ACHN (cell line): ENCODE results near the gene DDX47.

Experiments
- DNase-seq: peaks from one replicate; pipeline ENCODE4 v3.0.0-alpha.2; 2015
- in situ Hi-C: cut with HindIII; loops from 2 replicates; pipeline ENCODE4 v1.10.0; 2017; ENCODE audit warnings: low sequenced_read_pairs, low pct_ligation_motif_present, low pct_unique_long_range_greater_than_20kb

The DDX47 gene

DNA sequence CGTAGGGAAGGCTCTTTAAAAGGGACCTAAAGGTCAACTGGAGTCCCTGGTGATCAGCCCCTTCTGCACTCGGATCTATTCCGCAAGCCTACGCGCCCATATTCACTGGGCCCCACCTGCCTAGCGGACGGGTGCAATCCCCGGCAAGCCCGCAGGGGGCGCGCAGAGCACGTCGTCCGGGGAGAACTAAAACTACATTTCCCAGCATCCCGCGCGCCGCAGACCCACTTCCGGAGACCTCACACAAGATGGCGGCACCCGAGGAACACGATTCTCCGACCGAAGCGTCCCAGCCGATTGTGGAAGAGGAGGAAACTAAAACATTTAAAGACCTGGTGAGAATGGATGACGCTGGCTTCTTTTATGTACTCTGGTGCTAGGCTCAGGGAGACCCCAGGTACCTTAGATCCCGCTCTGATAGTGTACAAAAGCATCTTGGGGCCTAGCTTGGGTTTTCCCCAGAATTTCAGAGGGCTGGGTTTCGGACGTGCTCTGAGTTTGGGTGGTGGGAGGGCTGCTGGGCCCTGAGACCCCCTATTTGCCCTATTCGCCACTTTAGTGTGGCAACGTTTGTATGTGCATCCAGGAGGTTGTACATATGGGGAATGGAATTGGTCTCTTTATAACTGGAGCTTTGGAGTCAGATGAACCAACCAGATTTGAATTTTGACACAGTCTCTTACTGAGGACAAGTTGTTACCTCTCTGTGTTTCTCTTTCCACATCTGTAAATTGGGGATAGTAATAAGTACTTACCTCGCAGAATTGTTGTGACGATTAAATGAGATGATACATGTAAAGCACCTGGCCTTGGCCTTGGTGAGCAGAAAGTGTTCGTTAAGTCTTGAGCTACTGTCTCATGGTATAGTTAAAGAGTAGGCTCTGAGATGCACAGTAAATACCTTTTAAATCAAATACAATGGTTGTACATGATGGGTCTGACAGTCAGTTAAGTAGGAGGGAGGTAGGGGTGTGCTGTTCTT lies at the start of gene DDX47:
DDX47 (plus strand) TSS at position 227 of the 982 bp plus-strand sequence; CDS start at position 249, 22 bp downstream.
- DNase-seq: peak; percentile 97
- in situ Hi-C loops: no loop called here

GRCh38 chr12:12764824-12765223 lies 48.3 kb upstream of the DDX47 start:
- in situ Hi-C loops: no loop called here

GRCh38 chr12:12770262-12770661 lies 42.9 kb upstream of the DDX47 start:
- in situ Hi-C loops: no loop called here
- no peak for DNase-seq

More at GRCh38 chr12:12764824-12765223, 48.3 kb upstream of the DDX47 start:
- no peak for DNase-seq

- no peak for DNase-seq
- in situ Hi-C loops: no loop called here
These were observed 38.4 kb upstream of the DDX47 start for GRCh38 chr12:12774791-12775190.

DNA sequence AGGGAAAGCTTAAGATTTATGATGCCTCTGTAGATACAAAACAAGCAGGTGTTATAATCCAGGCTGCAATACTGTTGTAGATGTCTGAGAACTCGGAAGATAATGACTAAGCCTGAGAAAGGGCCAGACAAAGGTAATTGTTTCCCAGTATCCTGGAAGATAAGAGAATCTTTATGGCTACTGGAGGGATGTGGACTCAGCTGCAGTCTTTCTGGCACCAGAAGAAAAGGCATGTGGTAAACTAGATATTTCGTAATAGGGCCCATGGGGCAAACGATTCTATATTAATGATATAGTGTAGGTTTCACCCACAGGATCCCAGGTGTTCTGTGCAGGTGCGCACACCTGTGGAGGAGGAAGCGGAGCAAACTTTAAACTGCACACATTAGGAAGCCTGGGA lies 36.9 kb upstream of the DDX47 start:
- no peak for DNase-seq
- in situ Hi-C loops: no loop called here

DNA sequence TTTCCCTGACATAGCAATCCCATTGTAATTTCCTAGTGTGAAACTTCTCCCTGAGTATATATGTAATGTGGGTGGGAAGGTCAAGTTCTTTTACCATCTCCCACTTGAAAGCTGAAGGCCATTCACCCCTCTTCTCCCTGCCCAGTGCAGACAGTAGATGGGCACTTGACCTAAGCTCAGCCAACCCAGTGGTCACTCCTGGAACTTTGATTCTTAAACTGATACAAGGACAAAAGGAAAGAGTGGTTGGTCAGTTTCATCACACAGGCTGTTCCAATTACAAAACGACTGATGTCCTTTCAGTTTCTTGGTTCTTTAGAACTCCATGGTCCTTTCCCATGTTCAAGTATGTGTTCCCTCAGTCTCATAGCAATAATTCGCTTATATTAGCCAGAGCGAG lies 36.1 kb upstream of the DDX47 start:
- DNase-seq: no peak
- in situ Hi-C loops: no loop called here

- no peak for DNase-seq
These were observed 34.1 kb upstream of the DDX47 start for GRCh38 chr12:12779007-12779406.

DNA sequence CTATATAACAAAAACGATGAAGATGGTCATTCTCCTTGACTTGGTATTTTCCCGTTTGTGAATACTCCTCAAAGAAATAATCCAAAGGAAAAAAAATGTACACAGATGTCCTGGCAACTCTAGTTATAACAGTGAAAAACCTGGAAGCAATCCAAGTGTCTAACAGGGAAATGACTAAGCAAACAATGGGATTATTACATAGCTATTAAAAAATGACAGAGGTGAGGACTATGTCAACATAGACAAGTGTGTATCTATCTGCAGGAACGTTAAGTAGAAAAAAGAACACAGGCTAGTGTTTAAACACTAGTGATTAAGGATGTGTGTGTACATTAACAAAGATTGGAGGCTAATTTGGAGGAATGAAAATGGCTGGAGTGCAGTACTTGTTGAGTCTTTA lies 33.6 kb upstream of the DDX47 start:
- in situ Hi-C loops: no loop called here
- peak; percentile 86 for DNase-seq

More at GRCh38 chr12:12779007-12779406, 34.1 kb upstream of the DDX47 start:
- in situ Hi-C loops: no loop called here

GRCh38 chr12:12784116-12784515 lies 29.0 kb upstream of the DDX47 start:
- in situ Hi-C loops: no loop called here
- DNase-seq: no peak

- DNase-seq: no peak
- in situ Hi-C loops: no loop called here
These were observed 28.0 kb upstream of the DDX47 start, which contains the start of gene APOLD1 for GRCh38 chr12:12784911-12785814. APOLD1 (plus strand) TSS chr12:12785659; CDS start chr12:12785692, 33 bp downstream.

DNA sequence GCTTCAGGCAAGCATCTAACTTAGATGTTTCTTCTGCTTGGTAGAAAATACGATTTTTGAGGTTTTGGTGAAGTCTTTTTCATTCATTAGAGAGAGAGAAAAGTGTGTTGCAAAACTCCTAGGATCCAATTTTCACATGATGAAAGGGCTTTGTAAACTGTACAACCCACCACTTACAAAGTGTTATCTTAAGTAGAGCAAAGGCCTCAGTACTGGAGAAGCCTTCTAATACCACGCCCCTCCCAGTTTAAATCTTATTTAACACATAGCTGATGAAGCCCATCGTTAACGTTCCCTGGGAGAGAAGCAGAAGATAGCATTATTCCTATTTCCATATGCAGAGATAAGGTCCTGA lies 26.8 kb upstream of the DDX47 start:
- in situ Hi-C loops: no loop called here
- no peak for DNase-seq

DNA sequence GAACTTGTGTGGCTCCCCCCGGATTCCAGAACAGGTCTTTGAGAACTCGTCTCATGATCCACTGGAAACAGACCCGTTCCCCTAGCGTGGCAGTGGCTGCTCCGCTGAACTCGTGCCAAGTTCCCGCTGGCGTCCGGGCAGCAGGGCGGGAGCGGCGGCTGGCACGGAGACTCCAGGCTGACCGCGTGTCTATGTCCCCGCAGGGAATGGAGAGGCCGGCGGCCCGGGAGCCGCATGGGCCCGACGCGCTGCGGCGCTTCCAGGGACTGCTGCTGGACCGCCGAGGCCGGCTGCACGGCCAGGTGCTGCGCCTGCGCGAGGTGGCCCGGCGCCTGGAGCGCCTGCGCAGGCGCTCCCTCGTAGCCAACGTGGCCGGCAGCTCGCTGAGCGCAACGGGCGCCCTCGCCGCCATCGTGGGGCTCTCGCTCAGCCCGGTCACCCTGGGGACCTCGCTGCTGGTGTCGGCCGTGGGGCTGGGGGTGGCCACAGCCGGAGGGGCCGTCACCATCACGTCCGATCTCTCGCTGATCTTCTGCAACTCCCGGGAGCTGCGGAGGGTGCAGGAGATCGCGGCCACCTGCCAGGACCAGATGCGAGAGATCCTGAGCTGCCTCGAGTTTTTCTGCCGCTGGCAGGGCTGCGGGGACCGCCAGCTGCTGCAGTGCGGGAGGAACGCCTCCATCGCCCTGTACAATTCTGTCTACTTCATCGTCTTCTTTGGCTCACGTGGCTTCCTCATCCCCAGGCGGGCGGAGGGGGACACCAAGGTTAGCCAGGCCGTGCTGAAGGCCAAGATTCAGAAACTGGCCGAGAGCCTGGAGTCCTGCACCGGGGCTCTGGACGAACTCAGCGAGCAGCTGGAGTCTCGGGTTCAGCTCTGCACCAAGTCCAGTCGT lies 26.2 kb upstream of the DDX47 start:
- in situ Hi-C loops: no loop called here
- DNase-seq: peak; percentile 88

- DNase-seq: no peak
- in situ Hi-C loops: no loop called here
These were observed 25.0 kb upstream of the DDX47 start for GRCh38 chr12:12788131-12788530.

DNA sequence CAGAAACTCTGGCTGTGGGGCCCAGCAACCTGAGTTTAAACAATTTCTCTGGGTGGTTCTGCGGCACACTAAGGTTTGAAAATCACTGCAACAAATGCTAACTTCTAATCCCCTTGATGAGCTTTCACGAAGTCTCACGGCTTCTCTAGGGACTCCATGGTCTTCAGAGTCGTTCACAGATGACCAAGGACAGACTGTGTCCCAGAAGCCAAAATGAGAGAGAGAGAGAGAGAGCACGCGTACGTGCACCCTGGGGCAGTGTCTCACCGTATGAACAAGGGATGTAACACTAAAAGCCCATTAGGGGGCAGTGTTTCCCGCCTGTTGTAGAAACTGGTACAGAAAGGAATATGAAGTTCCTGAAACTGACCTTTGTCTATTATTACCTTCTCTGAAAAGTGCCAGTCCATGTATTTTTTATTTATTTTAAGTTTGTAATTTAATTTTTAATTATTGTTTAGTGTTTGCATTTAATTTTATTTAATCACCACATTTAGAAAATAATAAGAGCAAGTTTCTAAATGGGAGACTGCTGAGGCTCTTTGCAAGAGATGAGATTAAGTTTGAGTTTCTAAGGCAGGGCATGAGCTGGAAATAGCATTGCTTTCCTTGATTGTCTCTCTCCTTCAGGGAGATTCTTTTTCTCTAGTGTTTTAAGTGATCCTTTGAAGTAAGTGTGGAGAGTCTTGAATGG lies 24.3 kb upstream of the DDX47 start:
- in situ Hi-C loops: no loop called here
- DNase-seq: peak; percentile 88

- no peak for DNase-seq
- in situ Hi-C loops: no loop called here
These were observed 22.2 kb upstream of the DDX47 start for GRCh38 chr12:12790956-12791355.

DNA sequence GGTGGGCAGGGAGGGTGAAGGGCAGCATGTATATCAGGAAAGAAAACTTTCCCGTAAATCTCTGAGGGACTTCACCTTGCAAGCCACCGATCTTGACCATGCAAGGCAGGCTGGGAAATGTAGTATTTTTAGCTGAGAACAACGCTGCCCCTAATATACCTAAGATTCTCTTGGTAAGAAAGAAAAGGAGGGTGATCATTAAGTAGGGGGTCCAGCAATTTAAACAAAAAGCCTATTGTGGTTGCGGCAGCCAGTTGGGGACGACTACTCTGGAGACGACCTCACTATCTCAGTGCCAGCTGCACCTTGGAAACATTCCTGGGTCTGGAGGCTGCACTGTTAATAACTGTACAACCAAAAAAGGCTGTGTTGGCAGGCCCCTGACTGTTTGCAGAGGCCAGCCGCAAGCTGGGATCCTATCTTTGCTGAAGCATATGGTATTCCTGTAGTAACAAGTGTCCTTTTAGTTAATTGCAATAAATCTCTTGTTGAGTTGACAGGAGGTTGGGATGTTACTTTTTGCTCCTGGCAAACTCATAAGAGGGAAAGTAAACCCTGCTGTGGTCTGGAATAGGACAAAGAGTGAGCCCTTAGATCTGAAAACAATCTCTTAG lies 21.3 kb upstream of the DDX47 start:
- in situ Hi-C loops: no loop called here

DNA sequence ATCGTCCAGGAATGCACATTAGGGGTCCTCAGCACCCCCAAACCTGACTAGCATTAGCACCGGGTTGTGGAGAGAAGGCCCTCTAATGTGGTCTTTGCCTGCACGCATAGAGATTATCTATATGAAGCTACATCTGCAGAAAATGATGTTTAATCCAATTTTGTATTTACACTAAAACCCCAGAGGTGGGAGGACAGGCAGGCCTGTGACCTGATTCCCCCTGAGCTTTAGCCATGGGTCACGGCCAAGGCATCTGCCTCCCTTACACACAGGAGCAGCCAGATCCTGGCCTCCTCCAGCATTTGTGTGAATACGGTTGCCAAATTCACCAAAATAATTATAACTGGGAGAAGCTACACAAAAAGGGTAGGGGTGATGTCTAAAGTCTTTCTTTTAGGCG lies 20.7 kb upstream of the DDX47 start:
- no peak for DNase-seq
- in situ Hi-C loops: no loop called here

More for the DNA sequence above, 21.3 kb upstream of the DDX47 start:
- DNase-seq: no peak
